ENCODE data around the gene ALKBH8.

DNA sequence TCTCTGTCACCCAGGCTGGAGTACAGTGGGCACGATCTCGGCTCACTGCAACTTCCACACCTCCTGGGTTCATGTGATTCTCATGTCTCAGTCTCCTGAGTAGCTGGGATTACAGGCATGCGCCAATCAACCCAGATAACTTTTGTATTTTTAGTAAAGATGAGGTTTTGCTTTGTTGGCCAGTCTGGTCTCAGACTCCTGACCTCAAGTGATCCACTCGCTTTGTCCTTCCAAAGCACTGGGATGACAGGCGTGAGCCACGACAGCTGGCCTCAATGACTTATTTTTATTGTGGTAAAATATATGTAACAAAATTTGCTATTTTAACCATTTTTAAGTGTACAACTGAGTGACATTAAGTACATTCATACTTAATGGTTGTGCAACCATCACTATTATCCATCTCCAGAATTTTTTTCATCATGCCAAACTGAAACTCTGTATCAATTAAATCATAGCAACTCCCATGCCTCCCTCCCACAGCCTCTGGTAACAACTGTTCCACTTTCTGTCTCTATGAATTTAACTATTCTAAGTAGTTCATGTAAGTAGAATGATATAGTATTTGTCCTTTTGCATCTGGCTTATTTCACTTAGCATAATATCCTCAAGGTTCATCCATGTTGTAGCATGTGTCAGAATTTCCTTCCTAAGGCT, 57.2 kb downstream of the ALKBH8 start:
- TF ChIP-seq EZH2phosphoT487 (IDR thresholded peaks at IDR 0.05) (no peak), EZH2 (IDR thresholded peaks at IDR 0.05) (no peak)
- TF ChIP-seq, protein P1, sequence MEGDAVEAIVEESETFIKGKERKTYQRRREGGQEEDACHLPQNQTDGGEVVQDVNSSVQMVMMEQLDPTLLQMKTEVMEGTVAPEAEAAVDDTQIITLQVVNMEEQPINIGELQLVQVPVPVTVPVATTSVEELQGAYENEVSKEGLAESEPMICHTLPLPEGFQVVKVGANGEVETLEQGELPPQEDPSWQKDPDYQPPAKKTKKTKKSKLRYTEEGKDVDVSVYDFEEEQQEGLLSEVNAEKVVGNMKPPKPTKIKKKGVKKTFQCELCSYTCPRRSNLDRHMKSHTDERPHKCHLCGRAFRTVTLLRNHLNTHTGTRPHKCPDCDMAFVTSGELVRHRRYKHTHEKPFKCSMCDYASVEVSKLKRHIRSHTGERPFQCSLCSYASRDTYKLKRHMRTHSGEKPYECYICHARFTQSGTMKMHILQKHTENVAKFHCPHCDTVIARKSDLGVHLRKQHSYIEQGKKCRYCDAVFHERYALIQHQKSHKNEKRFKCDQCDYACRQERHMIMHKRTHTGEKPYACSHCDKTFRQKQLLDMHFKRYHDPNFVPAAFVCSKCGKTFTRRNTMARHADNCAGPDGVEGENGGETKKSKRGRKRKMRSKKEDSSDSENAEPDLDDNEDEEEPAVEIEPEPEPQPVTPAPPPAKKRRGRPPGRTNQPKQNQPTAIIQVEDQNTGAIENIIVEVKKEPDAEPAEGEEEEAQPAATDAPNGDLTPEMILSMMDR (IDR thresholded peaks at IDR 0.05), result no peak
